Neural progenitor cell (in vitro differentiated cells): Measurements from ENCODE around the gene RBFOX1.

ENCODE experiments used
- CTCF ChIP-seq: fragments of 200-600 bp; sonication (generic); IDR thresholded peaks from 2 replicates; pipeline ENCODE4 v1.5.1; 2017; ENCODE audit warnings: antibody characterized with exemption, mild to moderate bottlenecking
- EZH2 ChIP-seq: fragments of 200-600 bp; sonication (generic); IDR thresholded peaks from 2 replicates; pipeline ENCODE4 v1.6.1; 2017; ENCODE audit warnings: antibody characterized with exemption, mild to moderate bottlenecking, moderate library complexity

- TF ChIP-seq CTCF (no peak), EZH2 (no peak)
These were observed 65.3 kb downstream of the RBFOX1 start for GRCh38 chr16:7397901-7398300.
